ENCODE results near the gene DCST2. TPM values are rescaled to one million over a fixed set of nuclear protein-coding genes. Genes with fewer than 3 reads are reported as not detected.
A peak's percentile ranks its signal among the peaks of the same experiment; 100 is the strongest.
"Not testable (repeated sequence)": the region's sequence is repeated elsewhere in the genome, so short reads cannot be mapped to it uniquely, and the experiment has no call there.

DCST2 gene
- total RNA-seq, 1 experiment from 2014 or later: 0.18 TPM

DNA sequence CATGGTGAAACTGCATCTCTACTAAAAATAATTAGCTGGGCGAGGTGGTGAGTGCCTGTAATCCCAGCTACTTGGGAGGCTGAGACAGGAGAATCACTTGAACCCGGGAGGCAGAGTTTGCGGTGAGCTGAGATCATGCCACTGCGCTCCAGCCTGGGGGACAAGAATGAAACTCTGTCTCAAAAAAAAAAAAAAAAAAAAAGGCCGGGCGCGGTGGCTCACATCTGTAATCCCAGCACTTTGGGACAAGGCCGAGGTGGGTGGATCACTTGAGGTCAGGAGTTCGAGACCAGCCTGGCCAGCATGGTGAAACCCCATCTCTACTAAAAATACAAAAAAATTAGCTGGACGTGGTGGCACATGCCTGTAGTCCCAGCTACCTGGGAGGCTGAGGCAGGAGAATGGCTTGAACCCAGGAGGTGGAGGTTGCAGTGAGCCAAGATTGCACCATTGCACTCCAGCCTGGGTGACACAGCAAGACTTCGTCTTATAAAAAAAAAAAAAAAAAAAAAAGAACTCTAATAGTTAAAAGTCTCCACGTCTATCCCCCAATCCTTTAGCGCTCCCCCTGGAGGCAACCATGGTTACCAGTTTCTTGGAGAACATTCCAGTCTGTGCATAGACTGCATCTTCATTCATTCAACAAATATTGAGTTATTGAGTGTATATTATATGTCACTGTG lies 38.1 kb downstream of the DCST2 start:
- H2AFZ ChIP-seq (ENCODE audit: low read length); POLR2A ChIA-PET (ENCODE audit: unreplicated experiment); H3K27ac ChIP-seq (ENCODE audit: low read length); H3K79me2 ChIP-seq (ENCODE audit: low read length); H3F3A ChIP-seq (ENCODE audit: low read length, unreplicated experiment); H3K27me3 ChIP-seq (ENCODE audit: low read length); H4K20me1 ChIP-seq (ENCODE audit: low read length); CTCF ChIA-PET; intact Hi-C loops (cut with micrococcal nuclease); BruUV-seq (replicated peaks); H3K9me2 ChIP-seq (replicated peaks; ENCODE audit: low read length); H3K36me3 ChIP-seq (ENCODE audit: low read depth, low read length); H3K4me3 ChIP-seq (ENCODE audit: low read length); H3K9ac ChIP-seq (ENCODE audit: low read length); H3K4me2 ChIP-seq (ENCODE audit: low read length); H3K9me3 ChIP-seq (ENCODE audit: low read length): not testable (repeated sequence)
- DNase-seq (peak; percentile 85), ATAC-seq (peak; percentile 31)
- TF ChIP-seq CTCF (conservative IDR thresholded peaks at IDR 0.05; ENCODE audit: low read depth, low read length): peak; percentile 59
- H3K4me1 ChIP-seq (ENCODE audit: insufficient read depth, low read length): peaks cover 15% of the 10 kb centered on the region

DNA sequence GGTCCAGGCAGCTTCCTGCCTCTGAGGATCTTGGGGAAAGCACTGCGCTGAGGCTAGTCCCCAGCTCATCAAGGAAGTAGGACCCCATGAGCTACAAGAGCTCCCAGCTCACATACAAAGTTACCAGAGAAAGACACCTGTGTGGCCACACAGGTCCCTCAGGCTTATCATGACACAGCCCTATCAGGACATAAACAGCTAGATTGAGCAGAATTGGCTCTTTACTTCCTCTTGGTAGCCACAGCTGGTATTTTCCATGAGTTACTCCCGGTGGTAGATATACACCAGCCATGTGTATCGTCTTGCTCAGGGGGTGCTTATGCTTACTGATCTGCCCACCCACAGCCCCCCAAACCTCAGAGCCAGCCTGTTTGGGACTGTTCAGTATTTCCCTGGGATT lies 39.0 kb downstream of the DCST2 start:
- Histone ChIP-seq H3F3A (ENCODE audit: low read length, unreplicated experiment) (no peaks in the 10 kb centered on the region), H3K27ac (ENCODE audit: low read length) (no peak overlapping the region), H3K4me1 (ENCODE audit: insufficient read depth, low read length) (peaks cover 7% of the 10 kb centered on the region), H3K4me2 (ENCODE audit: low read length) (no peak overlapping the region), H3K4me3 (ENCODE audit: low read length) (no peak overlapping the region), H3K9me2 (replicated peaks; ENCODE audit: low read length) (no peaks in the 10 kb centered on the region), H3K9me3 (ENCODE audit: low read length) (no peaks in the 10 kb centered on the region), H3K36me3 (ENCODE audit: low read depth, low read length) (peaks cover 9% of the 10 kb centered on the region), H3K9ac (ENCODE audit: low read length) (no peak overlapping the region), H2AFZ (ENCODE audit: low read length) (no peak overlapping the region), H3K79me2 (ENCODE audit: low read length) (no peaks in the 10 kb centered on the region), H4K20me1 (ENCODE audit: low read length) (no peaks in the 10 kb centered on the region), H3K27me3 (ENCODE audit: low read length) (no peaks in the 10 kb centered on the region)
- no peak for TF ChIP-seq EZH2phosphoT487 (IDR thresholded peaks at IDR 0.05; ENCODE audit: borderline replicate concordance, low read length)
- no peak for TF ChIP-seq EZH2 (IDR thresholded peaks at IDR 0.05; ENCODE audit: low read length, unreplicated experiment)
- no peak for ATAC-seq
- no peak for DNase-seq
- CTCF ChIA-PET: interaction anchor here (0.6 to 0.7 kb wide), 2 partner anchors 10 to 89 kb away, joined by 3 read pairs; no protein-coding TSS in a partner anchor
- POLR2A ChIA-PET (ENCODE audit: unreplicated experiment): interaction anchor here (0.5 kb wide), 1 partner anchor 24 kb away, joined by 4 read pairs; no protein-coding TSS in a partner anchor
- BruUV-seq (replicated peaks): no TSS peak
- intact Hi-C loops (cut with micrococcal nuclease): no loop called here

- ATAC-seq (no peak), DNase-seq (no peak)
- Histone ChIP-seq H3K27me3 (ENCODE audit: low read length) (no peaks in the 10 kb centered on the region), H3K4me3 (ENCODE audit: low read length) (no peak overlapping the region), H3F3A (ENCODE audit: low read length, unreplicated experiment) (no peaks in the 10 kb centered on the region), H3K9me2 (replicated peaks; ENCODE audit: low read length) (no peaks in the 10 kb centered on the region), H3K4me1 (ENCODE audit: insufficient read depth, low read length) (peaks cover 4% of the 10 kb centered on the region), H4K20me1 (ENCODE audit: low read length) (peaks cover 2% of the 10 kb centered on the region; the same call in 1 of the 2 replicates), H2AFZ (ENCODE audit: low read length) (no peak overlapping the region), H3K9ac (ENCODE audit: low read length) (no peak overlapping the region), H3K27ac (ENCODE audit: low read length) (no peak overlapping the region), H3K4me2 (ENCODE audit: low read length) (no peak overlapping the region), H3K36me3 (ENCODE audit: low read depth, low read length) (peaks cover 13% of the 10 kb centered on the region), H3K9me3 (ENCODE audit: low read length) (no peaks in the 10 kb centered on the region), H3K79me2 (ENCODE audit: low read length) (no peaks in the 10 kb centered on the region)
- no TSS peak for BruUV-seq (replicated peaks)
- CTCF ChIA-PET: interaction anchor here (0.7 to 1.1 kb wide), 2 partner anchors 33 to 89 kb away, joined by 3 to 6 read pairs; partner anchors contain the start of gene PYGO2
- POLR2A ChIA-PET (ENCODE audit: unreplicated experiment): interaction anchor here (0.5 to 1.3 kb wide), 2 partner anchors 11 to 23 kb away, joined by 4 read pairs; partner anchors contain the start of gene FLAD1
- intact Hi-C loops (cut with micrococcal nuclease): no loop called here
- TF ChIP-seq EZH2phosphoT487 (IDR thresholded peaks at IDR 0.05; ENCODE audit: borderline replicate concordance, low read length): no peak
- TF ChIP-seq CTCF (conservative IDR thresholded peaks at IDR 0.05; ENCODE audit: low read depth, low read length): no peak
- TF ChIP-seq EZH2 (IDR thresholded peaks at IDR 0.05; ENCODE audit: low read length, unreplicated experiment): no peak
Observed at GRCh38 chr1:154994269-154994587, 39.4 kb downstream of the DCST2 start.

Data from PC-3 (cell line).